ENCODE measurements around the gene ARHGAP45. TPM values are rescaled to one million over a fixed set of nuclear protein-coding genes. Genes with fewer than 3 reads are reported as not detected.

The ARHGAP45 gene
- total RNA-seq, 2 donors from 2014 or later = 37.9 to 42.6 TPM

GRCh38 chr19:1054102-1055027, 12.6 kb upstream of the ARHGAP45 start:
- TF ChIP-seq CTCF (IDR thresholded peaks at IDR 0.05) = no peak
- no peak for DNase-seq (ENCODE audit: low spot score)
- no peak for ATAC-seq (ENCODE audit: insufficient number of reproducible peaks, low FRiP score, low read depth)
- Histone ChIP-seq H3K4me1 (ENCODE audit: control insufficient read depth in 1 of 2, low read depth in 2 of 2) (no peaks in the 10 kb centered on the region), H3K27me3 (replicated peaks; ENCODE audit: insufficient read depth) (no peaks in the 10 kb centered on the region), H3K9me3 (peaks cover 30% of the 10 kb centered on the region), H3K4me3 (no peak overlapping the region), H3K36me3 (no peaks in the 10 kb centered on the region), H3K27ac (no peak overlapping the region)

- TF ChIP-seq CTCF (IDR thresholded peaks at IDR 0.05) = no peak
- H3K27ac ChIP-seq = no peak overlapping the region
- no peaks in the 10 kb centered on the region for H3K36me3 ChIP-seq
- H3K4me1 ChIP-seq (ENCODE audit: control insufficient read depth in 1 of 2, low read depth in 2 of 2) = no peaks in the 10 kb centered on the region
- no peak for ATAC-seq (ENCODE audit: insufficient number of reproducible peaks, low FRiP score, low read depth)
- peaks cover 30% of the 10 kb centered on the region for H3K9me3 ChIP-seq
- H3K27me3 ChIP-seq (replicated peaks; ENCODE audit: insufficient read depth) = no peaks in the 10 kb centered on the region
- DNase-seq (ENCODE audit: low spot score) = no peak
- H3K4me3 ChIP-seq = no peak overlapping the region
Observed at GRCh38 chr19:1055028-1055425, 11.9 kb upstream of the ARHGAP45 start.

GRCh38 chr19:1055886-1056620, 10.9 kb upstream of the ARHGAP45 start:
- ATAC-seq (ENCODE audit: insufficient number of reproducible peaks, low FRiP score, low read depth) = no peak
- H3K36me3 ChIP-seq = no peaks in the 10 kb centered on the region
- DNase-seq (ENCODE audit: low spot score) = no peak
- H3K4me1 ChIP-seq (ENCODE audit: control insufficient read depth in 1 of 2, low read depth in 2 of 2) = no peaks in the 10 kb centered on the region
- H3K9me3 ChIP-seq = peaks cover 30% of the 10 kb centered on the region
- H3K4me3 ChIP-seq = no peak overlapping the region
- no peak overlapping the region for H3K27ac ChIP-seq
- no peak for TF ChIP-seq CTCF (IDR thresholded peaks at IDR 0.05)
- no peaks in the 10 kb centered on the region for H3K27me3 ChIP-seq (replicated peaks; ENCODE audit: insufficient read depth)

GRCh38 chr19:1057176-1057855, 9.7 kb upstream of the ARHGAP45 start:
- Histone ChIP-seq H3K36me3 (no peaks in the 10 kb centered on the region), H3K27me3 (replicated peaks; ENCODE audit: insufficient read depth) (no peaks in the 10 kb centered on the region), H3K9me3 (peaks cover 30% of the 10 kb centered on the region), H3K4me1 (ENCODE audit: control insufficient read depth in 1 of 2, low read depth in 2 of 2) (no peaks in the 10 kb centered on the region), H3K4me3 (no peak overlapping the region), H3K27ac (no peak overlapping the region)
- DNase-seq (ENCODE audit: low spot score) = no peak
- ATAC-seq (ENCODE audit: insufficient number of reproducible peaks, low FRiP score, low read depth) = no peak
- no peak for TF ChIP-seq CTCF (IDR thresholded peaks at IDR 0.05)

GRCh38 chr19:1058112-1058511, 8.9 kb upstream of the ARHGAP45 start:
- H3K9me3 ChIP-seq = peaks cover 30% of the 10 kb centered on the region
- H3K27ac ChIP-seq = no peak overlapping the region
- TF ChIP-seq CTCF (IDR thresholded peaks at IDR 0.05) = no peak
- no peak for ATAC-seq (ENCODE audit: insufficient number of reproducible peaks, low FRiP score, low read depth)
- no peak overlapping the region for H3K4me3 ChIP-seq
- H3K27me3 ChIP-seq (replicated peaks; ENCODE audit: insufficient read depth) = no peaks in the 10 kb centered on the region
- no peaks in the 10 kb centered on the region for H3K36me3 ChIP-seq
- H3K4me1 ChIP-seq (ENCODE audit: control insufficient read depth in 1 of 2, low read depth in 2 of 2) = no peaks in the 10 kb centered on the region
- no peak for DNase-seq (ENCODE audit: low spot score)

Data from thoracic aorta (tissue), 2 donors.